Astrocyte (in vitro differentiated cells and primary cell): ENCODE measurements around the gene NPM3.

Experiments
- CTCF ChIP-seq: IDR thresholded peaks from 2 replicates; pipeline ENCODE4 v1.5.1; 2011; ENCODE audit warnings: low read depth, mild to moderate bottlenecking, inconsistent platforms, low read length, moderate library complexity; ENCODE audit not compliant: insufficient read depth
- EZH2 ChIP-seq: IDR thresholded peaks from 2 replicates; pipeline ENCODE4 v1.6.1; 2012; ENCODE audit warnings: mild to moderate bottlenecking, low read length, inconsistent platforms; ENCODE audit not compliant: insufficient read depth

GRCh38 chr10:101759309-101760247 lies 23.7 kb downstream of the NPM3 start:
- no peak for TF ChIP-seq CTCF
- no peak for TF ChIP-seq EZH2
